CD8-positive, alpha-beta memory T cell (primary cell): ENCODE measurements around the gene PIGC. TPM values are rescaled to one million over a fixed set of nuclear protein-coding genes. Genes with fewer than 3 reads are reported as not detected.
"Not testable (repeated sequence)": the region's sequence is repeated elsewhere in the genome, so short reads cannot be mapped to it uniquely, and the experiment has no call there.

Source experiments
- CTCF ChIA-PET: fragments of 350-600 bp; sonication (Branson Sonifier 250); formaldehyde crosslinking; loops from one replicate; lab custom pipeline; 2021; ENCODE audit warnings: antibody characterized with exemption; lab: Charles Lee
- POLR2A ChIA-PET: fragments of 350-600 bp; sonication (Branson Sonifier 250); formaldehyde crosslinking; loops from one replicate; lab custom pipeline; 2021; ENCODE audit warnings: antibody characterized with exemption; lab: Charles Lee
- DNase-seq, 5 donors: peaks; one replicate each; pipeline versions ENCODE4 v3.0.0 to v3.0.0-alpha.2; 2020 to 2022; ENCODE audit warnings: mixed read lengths in 1 of 5
- H3K27ac ChIP-seq: one replicate; pipeline ENCODE4 v1.7.0; 2013; ENCODE audit warnings: low read depth, mild to moderate bottlenecking, low read length, moderate library complexity
- H3K27me3 ChIP-seq: 2 replicates; pipeline ENCODE4 v1.7.0; 2013; ENCODE audit warnings: low read length, mild to moderate bottlenecking; ENCODE audit not compliant: insufficient read depth, poor library complexity, severe bottlenecking
- H3K36me3 ChIP-seq: 2 replicates; pipeline ENCODE4 v1.7.0; 2013; ENCODE audit warnings: mild to moderate bottlenecking, low read length, moderate library complexity; ENCODE audit not compliant: insufficient read depth
- H3K4me1 ChIP-seq: 2 replicates; pipeline ENCODE4 v1.7.0; 2013; ENCODE audit warnings: mild to moderate bottlenecking, low read length, moderate library complexity; ENCODE audit not compliant: insufficient read depth
- H3K4me3 ChIP-seq: 2 replicates; pipeline ENCODE4 v1.7.0; 2013; ENCODE audit warnings: mild to moderate bottlenecking, low read length
- H3K9me3 ChIP-seq: 2 replicates; pipeline ENCODE4 v1.7.0; 2013; ENCODE audit warnings: mild to moderate bottlenecking, low read length
- H3K27ac Mint-ChIP-seq, 8 donors: one replicate each; pipeline ENCODE4 v1.8.0; 2020 to 2021; ENCODE audit warnings: mixed read lengths in 8 of 8, mild to moderate bottlenecking in 6 of 8, inconsistent platforms in 3 of 8, moderate library complexity in 3 of 8
- H3K27me3 Mint-ChIP-seq, 2 donors: one replicate each; pipeline ENCODE4 v1.8.0; 2020 to 2021; ENCODE audit warnings: mixed read lengths in 2 of 2, mild to moderate bottlenecking in 1 of 2, moderate library complexity in 1 of 2
- H3K36me3 Mint-ChIP-seq, 3 donors: one replicate each; pipeline ENCODE4 v1.8.0; 2020 to 2021; ENCODE audit warnings: mixed read lengths in 3 of 3, inconsistent platforms in 1 of 3, mild to moderate bottlenecking in 1 of 3
- H3K4me1 Mint-ChIP-seq, 3 donors: one replicate each; pipeline ENCODE4 v1.8.0; 2020 to 2021; ENCODE audit warnings: mixed read lengths in 3 of 3, inconsistent platforms in 1 of 3, mild to moderate bottlenecking in 1 of 3
- H3K4me3 Mint-ChIP-seq, 7 donors: one replicate each; pipeline ENCODE4 v1.8.0; 2020 to 2021; ENCODE audit warnings: mixed read lengths in 7 of 7, mild to moderate bottlenecking in 6 of 7, moderate library complexity in 4 of 7, inconsistent platforms in 2 of 7
- H3K9me3 Mint-ChIP-seq, 5 donors: one replicate each; pipeline ENCODE4 v1.8.0; 2020 to 2022; ENCODE audit warnings: mixed read lengths in 5 of 5, mild to moderate bottlenecking in 3 of 5, moderate library complexity in 2 of 5, inconsistent platforms in 1 of 5
- polyA plus RNA-seq: library from polyadenylated mRNA; unstranded; fragments of 300-500 nt; fragmentation: Illumina TruSeq; gene quantifications from one replicate; pipeline ENCODE4 v1.2.3, GENCODE V29; 2021
- total RNA-seq, 2 experiments: library from RNA; stranded (reverse); gene quantifications; one replicate each; pipeline ENCODE4 v1.2.3, GENCODE V29; 2021

Gene PIGC
- total and polyA plus RNA-seq, 3 experiments from 2014 or later, result 26.4 to 88.5 (median 27.8) TPM

GRCh38 chr1:172446547-172446946, 2.7 kb upstream of the PIGC start:
- ChIA-PET POLR2A (no interaction called here), CTCF (interaction anchor here (1.0 kb wide), 1 partner anchor 17 kb away, joined by 3 read pairs; no protein-coding TSS in a partner anchor)
- Histone ChIP-seq H3K9me3 (no peaks in the 10 kb centered on the region), H3K4me1 (peaks cover 42% of the 10 kb centered on the region), H3K27me3 (no peaks in the 10 kb centered on the region), H3K27ac (no peak overlapping the region), H3K4me3 (no peak overlapping the region), H3K36me3 (peaks cover 5% of the 10 kb centered on the region)
- H3K27me3 Mint-ChIP-seq, result peaks cover 0 to 2% of the 10 kb centered on the region in 2 donors
- H3K9me3 Mint-ChIP-seq, result no peaks in the 10 kb centered on the region
- DNase-seq, result no peak
- no peak overlapping the region for H3K27ac Mint-ChIP-seq
- H3K36me3 Mint-ChIP-seq, result peaks cover 0 to 13% (median 9%) of the 10 kb centered on the region in 3 donors
- peaks cover 32 to 51% (median 49%) of the 10 kb centered on the region in 3 donors for H3K4me1 Mint-ChIP-seq
- peak overlapping the region in 1 of 7 donors; percentile 36 for H3K4me3 Mint-ChIP-seq

GRCh38 chr1:172442843-172443565, 865 bp downstream of the PIGC start:
- H3K27me3 ChIP-seq, result no peaks in the 10 kb centered on the region
- H3K27ac Mint-ChIP-seq, result peak overlapping the region; percentile 82 to 97 (median 93)
- H3K4me1 ChIP-seq, result peaks cover 26% of the 10 kb centered on the region
- H3K4me1 Mint-ChIP-seq, result peaks cover 42 to 50% (median 46%) of the 10 kb centered on the region in 3 donors
- ChIA-PET CTCF (interaction anchor here (0.7 to 5.9 kb wide), 16 partner anchors 9 to 699 kb away, joined by 3 to 55 read pairs (median 3); no protein-coding TSS in a partner anchor), POLR2A (interaction anchor here (1.1 to 1.2 kb wide), 3 partner anchors 16 to 89 kb away, joined by 3 read pairs; no protein-coding TSS in a partner anchor)
- H3K27ac ChIP-seq, result peak overlapping the region; percentile 81
- H3K27me3 Mint-ChIP-seq, result peaks cover 0 to 2% of the 10 kb centered on the region in 2 donors
- peak overlapping the region; percentile 92 to 97 (median 94) for H3K4me3 Mint-ChIP-seq
- no peaks in the 10 kb centered on the region for H3K9me3 Mint-ChIP-seq
- H3K36me3 Mint-ChIP-seq, result peaks cover 0 to 26% (median 16%) of the 10 kb centered on the region in 3 donors
- H3K36me3 ChIP-seq, result peaks cover 5% of the 10 kb centered on the region
- DNase-seq, result no peak
- H3K9me3 ChIP-seq, result no peaks in the 10 kb centered on the region
- peak overlapping the region; percentile 75 for H3K4me3 ChIP-seq

- Mint-ChIP-seq H3K27me3 (peaks cover 0 to 2% of the 10 kb centered on the region in 2 donors), H3K4me1 (peaks cover 42 to 50% (median 46%) of the 10 kb centered on the region in 3 donors), H3K4me3 (peak overlapping the region; percentile 37 to 97 (median 65)), H3K27ac (peak overlapping the region in 6 of 8 donors; percentile 30 to 93 (median 46)), H3K36me3 (peaks cover 0 to 26% (median 16%) of the 10 kb centered on the region in 3 donors), H3K9me3 (no peaks in the 10 kb centered on the region)
- peaks cover 5% of the 10 kb centered on the region for H3K36me3 ChIP-seq
- peak overlapping the region; percentile 75 for H3K4me3 ChIP-seq
- H3K9me3 ChIP-seq, result no peaks in the 10 kb centered on the region
- ChIA-PET CTCF (interaction anchor here (5.9 kb wide), 1 partner anchor 13 kb away, joined by 55 read pairs; no protein-coding TSS in a partner anchor), POLR2A (no interaction called here)
- H3K27me3 ChIP-seq, result no peaks in the 10 kb centered on the region
- no peak for DNase-seq
- H3K4me1 ChIP-seq, result peaks cover 26% of the 10 kb centered on the region
- H3K27ac ChIP-seq, result no peak overlapping the region
Measured at GRCh38 chr1:172442404-172442803, 1.5 kb downstream of the PIGC start.

GRCh38 chr1:172437183-172437582, 6.7 kb downstream of the PIGC start:
- H3K27me3 ChIP-seq, H3K4me3 Mint-ChIP-seq, DNase-seq, H3K27me3 Mint-ChIP-seq, H3K4me3 ChIP-seq, H3K27ac ChIP-seq, H3K9me3 ChIP-seq, H3K27ac Mint-ChIP-seq, H3K9me3 Mint-ChIP-seq, POLR2A ChIA-PET, H3K36me3 ChIP-seq: not testable (repeated sequence)
- Mint-ChIP-seq H3K4me1 (peaks cover 33 to 44% (median 43%) of the 10 kb centered on the region in 3 donors), H3K36me3 (peaks cover 12 to 21% (median 20%) of the 10 kb centered on the region in 3 donors)
- CTCF ChIA-PET, result interaction anchor here (1.4 kb wide), 1 partner anchor 43 kb away, joined by 3 read pairs; no protein-coding TSS in a partner anchor
- peaks cover 17% of the 10 kb centered on the region for H3K4me1 ChIP-seq

GRCh38 chr1:172431721-172432192, 12.1 kb downstream of the PIGC start:
- Mint-ChIP-seq H3K4me3 (no peak overlapping the region), H3K36me3 (peaks cover 0 to 20% (median 2%) of the 10 kb centered on the region in 3 donors), H3K4me1 (peaks cover 19 to 44% (median 38%) of the 10 kb centered on the region in 3 donors), H3K27ac (peak overlapping the region in 3 of 8 donors; percentile 29 to 64 (median 53)), H3K9me3 (no peaks in the 10 kb centered on the region), H3K27me3 (no peaks in the 10 kb centered on the region)
- no peaks in the 10 kb centered on the region for H3K36me3 ChIP-seq
- peak overlapping the region; percentile 35 for H3K4me3 ChIP-seq
- ChIA-PET CTCF (interaction anchor here (1.0 to 5.3 kb wide), 3 partner anchors 10 to 631 kb away, joined by 3 to 55 read pairs (median 10); partner anchors contain the start of gene PIGC), POLR2A (no interaction called here)
- H3K4me1 ChIP-seq, result peaks cover 60% of the 10 kb centered on the region
- peak in 2 of 5 donors; percentile 34 to 45 for DNase-seq
- no peak overlapping the region for H3K27ac ChIP-seq
- H3K27me3 ChIP-seq, result no peaks in the 10 kb centered on the region
- H3K9me3 ChIP-seq, result no peaks in the 10 kb centered on the region

GRCh38 chr1:172431204-172431603, 12.7 kb downstream of the PIGC start:
- Histone ChIP-seq H3K4me1 (peaks cover 66% of the 10 kb centered on the region), H3K27me3 (no peaks in the 10 kb centered on the region), H3K27ac (no peak overlapping the region), H3K36me3 (no peaks in the 10 kb centered on the region), H3K4me3 (no peak overlapping the region), H3K9me3 (no peaks in the 10 kb centered on the region)
- no peak overlapping the region for H3K4me3 Mint-ChIP-seq
- peaks cover 19 to 44% (median 38%) of the 10 kb centered on the region in 3 donors for H3K4me1 Mint-ChIP-seq
- DNase-seq, result no peak
- H3K9me3 Mint-ChIP-seq, result no peaks in the 10 kb centered on the region
- ChIA-PET CTCF (interaction anchor here (1.0 to 5.3 kb wide), 3 partner anchors 11 to 630 kb away, joined by 3 to 55 read pairs (median 10); partner anchors contain the start of gene PIGC), POLR2A (no interaction called here)
- peaks cover 0 to 18% (median 2%) of the 10 kb centered on the region in 3 donors for H3K36me3 Mint-ChIP-seq
- peak overlapping the region in 3 of 8 donors; percentile 32 to 64 (median 53) for H3K27ac Mint-ChIP-seq
- no peaks in the 10 kb centered on the region for H3K27me3 Mint-ChIP-seq

GRCh38 chr1:172430128-172430454, 13.8 kb downstream of the PIGC start:
- peaks cover 0 to 10% (median 2%) of the 10 kb centered on the region in 3 donors for H3K36me3 Mint-ChIP-seq
- Histone ChIP-seq H3K36me3 (no peaks in the 10 kb centered on the region), H3K4me1 (peaks cover 66% of the 10 kb centered on the region), H3K27me3 (no peaks in the 10 kb centered on the region), H3K27ac (no peak overlapping the region), H3K4me3 (no peak overlapping the region), H3K9me3 (no peaks in the 10 kb centered on the region)
- no peak overlapping the region for H3K4me3 Mint-ChIP-seq
- H3K4me1 Mint-ChIP-seq, result peaks cover 19 to 44% (median 38%) of the 10 kb centered on the region in 3 donors
- ChIA-PET POLR2A (interaction anchor here (1.3 kb wide), 1 partner anchor 9 kb away, joined by 3 read pairs; no protein-coding TSS in a partner anchor), CTCF (interaction anchor here (0.6 to 5.3 kb wide), 7 partner anchors 12 to 1854 kb away, joined by 3 to 55 read pairs (median 3); partner anchors contain the start of gene PIGC)
- DNase-seq, result no peak
- H3K27me3 Mint-ChIP-seq, result no peaks in the 10 kb centered on the region
- no peak overlapping the region for H3K27ac Mint-ChIP-seq
- no peaks in the 10 kb centered on the region for H3K9me3 Mint-ChIP-seq
